CD8-positive, alpha-beta memory T cell (primary cell): Measurements from ENCODE around the gene PTRH1. TPM values are rescaled to one million over a fixed set of nuclear protein-coding genes. Genes with fewer than 3 reads are reported as not detected.
"Not testable (repeated sequence)": the region's sequence is repeated elsewhere in the genome, so short reads cannot be mapped to it uniquely, and the experiment has no call there.

Experiments used
- CTCF ChIA-PET: fragments of 350-600 bp; sonication (Branson Sonifier 250); formaldehyde crosslinking; loops from one replicate; lab custom pipeline; 2021; ENCODE audit warnings: antibody characterized with exemption; lab: Charles Lee
- POLR2A ChIA-PET: fragments of 350-600 bp; sonication (Branson Sonifier 250); formaldehyde crosslinking; loops from one replicate; lab custom pipeline; 2021; ENCODE audit warnings: antibody characterized with exemption; lab: Charles Lee
- DNase-seq, 5 donors: peaks; one replicate each; pipeline versions ENCODE4 v3.0.0 to v3.0.0-alpha.2; 2020 to 2022; ENCODE audit warnings: mixed read lengths in 1 of 5
- H3K27ac ChIP-seq: one replicate; pipeline ENCODE4 v1.7.0; 2013; ENCODE audit warnings: low read depth, mild to moderate bottlenecking, low read length, moderate library complexity
- H3K27me3 ChIP-seq: 2 replicates; pipeline ENCODE4 v1.7.0; 2013; ENCODE audit warnings: low read length, mild to moderate bottlenecking; ENCODE audit not compliant: insufficient read depth, poor library complexity, severe bottlenecking
- H3K36me3 ChIP-seq: 2 replicates; pipeline ENCODE4 v1.7.0; 2013; ENCODE audit warnings: mild to moderate bottlenecking, low read length, moderate library complexity; ENCODE audit not compliant: insufficient read depth
- H3K4me1 ChIP-seq: 2 replicates; pipeline ENCODE4 v1.7.0; 2013; ENCODE audit warnings: mild to moderate bottlenecking, low read length, moderate library complexity; ENCODE audit not compliant: insufficient read depth
- H3K4me3 ChIP-seq: 2 replicates; pipeline ENCODE4 v1.7.0; 2013; ENCODE audit warnings: mild to moderate bottlenecking, low read length
- H3K9me3 ChIP-seq: 2 replicates; pipeline ENCODE4 v1.7.0; 2013; ENCODE audit warnings: mild to moderate bottlenecking, low read length
- H3K27ac Mint-ChIP-seq, 8 donors: one replicate each; pipeline ENCODE4 v1.8.0; 2020 to 2021; ENCODE audit warnings: mixed read lengths in 8 of 8, mild to moderate bottlenecking in 6 of 8, inconsistent platforms in 3 of 8, moderate library complexity in 3 of 8
- H3K27me3 Mint-ChIP-seq, 2 donors: one replicate each; pipeline ENCODE4 v1.8.0; 2020 to 2021; ENCODE audit warnings: mixed read lengths in 2 of 2, mild to moderate bottlenecking in 1 of 2, moderate library complexity in 1 of 2
- H3K36me3 Mint-ChIP-seq, 3 donors: one replicate each; pipeline ENCODE4 v1.8.0; 2020 to 2021; ENCODE audit warnings: mixed read lengths in 3 of 3, inconsistent platforms in 1 of 3, mild to moderate bottlenecking in 1 of 3
- H3K4me1 Mint-ChIP-seq, 3 donors: one replicate each; pipeline ENCODE4 v1.8.0; 2020 to 2021; ENCODE audit warnings: mixed read lengths in 3 of 3, inconsistent platforms in 1 of 3, mild to moderate bottlenecking in 1 of 3
- H3K4me3 Mint-ChIP-seq, 7 donors: one replicate each; pipeline ENCODE4 v1.8.0; 2020 to 2021; ENCODE audit warnings: mixed read lengths in 7 of 7, mild to moderate bottlenecking in 6 of 7, moderate library complexity in 4 of 7, inconsistent platforms in 2 of 7
- H3K9me3 Mint-ChIP-seq, 5 donors: one replicate each; pipeline ENCODE4 v1.8.0; 2020 to 2022; ENCODE audit warnings: mixed read lengths in 5 of 5, mild to moderate bottlenecking in 3 of 5, moderate library complexity in 2 of 5, inconsistent platforms in 1 of 5
- polyA plus RNA-seq: library from polyadenylated mRNA; unstranded; fragments of 300-500 nt; fragmentation: Illumina TruSeq; gene quantifications from one replicate; pipeline ENCODE4 v1.2.3, GENCODE V29; 2021
- total RNA-seq, 2 experiments: library from RNA; stranded (reverse); gene quantifications; one replicate each; pipeline ENCODE4 v1.2.3, GENCODE V29; 2021

Gene PTRH1
- total RNA-seq (10 to 100 TPM; 34.4 to 35.9 TPM), polyA plus RNA-seq (40.7 TPM)

DNA sequence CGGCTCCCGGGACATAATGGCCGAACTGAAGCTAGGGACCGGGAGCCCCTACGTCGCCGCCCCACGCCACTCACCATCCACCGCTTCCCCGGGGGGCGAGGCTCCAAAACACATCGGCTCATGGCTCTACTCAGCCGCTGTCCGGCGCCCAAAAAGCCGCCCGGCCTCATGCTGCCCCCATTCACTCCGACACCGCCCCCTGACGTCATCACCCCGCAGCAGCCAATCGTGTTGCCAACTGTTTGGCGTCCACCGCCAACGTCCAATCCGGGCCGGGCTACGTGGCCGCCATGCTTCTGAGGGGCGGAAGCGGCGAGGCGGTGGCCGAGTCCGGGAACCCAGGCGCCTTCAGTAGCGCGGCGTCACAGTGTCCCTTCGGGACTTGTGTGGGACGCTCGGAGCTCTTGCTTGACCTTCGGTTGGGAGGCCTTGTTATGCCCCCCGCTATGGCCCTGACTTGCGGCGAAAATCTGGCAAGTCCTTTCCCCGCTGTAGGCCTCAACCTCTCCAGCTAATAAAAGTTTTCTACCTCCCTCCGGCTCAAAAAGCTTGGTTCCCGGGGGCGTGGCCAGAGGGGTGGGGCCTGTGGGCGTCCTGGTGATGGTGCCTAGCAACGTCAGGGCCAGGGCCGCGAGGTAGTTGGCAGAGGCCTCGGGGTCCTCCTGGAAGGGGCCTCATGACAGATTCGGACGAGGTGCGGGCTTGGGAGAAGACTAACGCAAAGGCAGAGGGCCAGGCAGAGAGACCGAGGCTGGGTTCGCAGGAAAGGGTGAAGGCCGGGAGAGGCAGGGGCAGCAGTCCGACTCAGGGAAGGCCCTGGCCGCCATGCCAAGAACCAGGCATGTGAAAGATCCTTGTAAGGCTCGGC is at the start of gene PTRH1, which contains the start of gene TTC16:
Gene PTRH1, minus strand, starts transcription at position 194 of the 868 bp plus-strand sequence. Its CDS starts 24 bp downstream, at position 170.
Gene TTC16, plus strand, starts transcription at position 610 of the 868 bp plus-strand sequence. Its CDS starts 67 bp downstream, at position 677.
- peak; percentile 94 to 98 (median 97) for DNase-seq
- POLR2A ChIA-PET: interaction anchor here (0.6 to 1.8 kb wide), 3 partner anchors 19 to 190 kb away, joined by 3 to 6 read pairs (median 4); partner anchors contain the start of gene TOR2A
- CTCF ChIA-PET: interaction anchor here (1.0 to 3.4 kb wide), 7 partner anchors 18 to 212 kb away, joined by 3 to 29 read pairs (median 4); partner anchors contain the start of genes STXBP1 and TOR2A

GRCh38 chr9:127763918-127764384 is 48.5 kb upstream of the PTRH1 start:
- DNase-seq: peak in 1 of 5 donors; percentile 23
- peaks cover 0 to 3% of the 10 kb centered on the region in 2 donors for H3K27me3 Mint-ChIP-seq
- H3K9me3 ChIP-seq: no peaks in the 10 kb centered on the region
- POLR2A ChIA-PET: no interaction called here
- H3K27ac Mint-ChIP-seq: peak overlapping the region; percentile 57 to 94 (median 72)
- no peak overlapping the region for H3K4me3 ChIP-seq
- no peaks in the 10 kb centered on the region for H3K27me3 ChIP-seq
- no peaks in the 10 kb centered on the region for H3K9me3 Mint-ChIP-seq
- H3K4me1 ChIP-seq: peaks cover 58% of the 10 kb centered on the region
- peaks cover 14% of the 10 kb centered on the region for H3K36me3 ChIP-seq
- no peak overlapping the region for H3K27ac ChIP-seq
- H3K4me3 Mint-ChIP-seq: peak overlapping the region in 1 of 7 donors; percentile 64
- H3K4me1 Mint-ChIP-seq: peaks cover 60 to 80% (median 67%) of the 10 kb centered on the region in 3 donors
- peaks cover 0 to 74% (median 11%) of the 10 kb centered on the region in 3 donors for H3K36me3 Mint-ChIP-seq
- CTCF ChIA-PET: interaction anchor here (1.6 to 3.4 kb wide), 2 partner anchors 20 to 106 kb away, joined by 7 to 18 read pairs; no protein-coding TSS in a partner anchor

More for the DNA sequence above, at the start of gene PTRH1, which contains the start of gene TTC16:
- Histone ChIP-seq H3K9me3 (no peaks in the 10 kb centered on the region), H3K27me3 (no peaks in the 10 kb centered on the region), H3K36me3 (no peaks in the 10 kb centered on the region), H3K4me1 (peaks cover 41% of the 10 kb centered on the region), H3K27ac (peak within 1 kb of the TSS; percentile 78), H3K4me3 (peak within 1 kb of the TSS; percentile 91)
- peaks cover 44 to 53% (median 44%) of the 10 kb centered on the region in 3 donors for H3K4me1 Mint-ChIP-seq
- peak within 1 kb of the TSS; percentile 63 to 99 (median 98) for H3K27ac Mint-ChIP-seq
- H3K36me3 Mint-ChIP-seq: peaks cover 0 to 7% (median 1%) of the 10 kb centered on the region in 3 donors
- peaks cover 0 to 2% of the 10 kb centered on the region in 2 donors for H3K27me3 Mint-ChIP-seq
- peak within 1 kb of the TSS; percentile 85 to 99 (median 98) for H3K4me3 Mint-ChIP-seq
- H3K9me3 Mint-ChIP-seq: no peaks in the 10 kb centered on the region

DNA sequence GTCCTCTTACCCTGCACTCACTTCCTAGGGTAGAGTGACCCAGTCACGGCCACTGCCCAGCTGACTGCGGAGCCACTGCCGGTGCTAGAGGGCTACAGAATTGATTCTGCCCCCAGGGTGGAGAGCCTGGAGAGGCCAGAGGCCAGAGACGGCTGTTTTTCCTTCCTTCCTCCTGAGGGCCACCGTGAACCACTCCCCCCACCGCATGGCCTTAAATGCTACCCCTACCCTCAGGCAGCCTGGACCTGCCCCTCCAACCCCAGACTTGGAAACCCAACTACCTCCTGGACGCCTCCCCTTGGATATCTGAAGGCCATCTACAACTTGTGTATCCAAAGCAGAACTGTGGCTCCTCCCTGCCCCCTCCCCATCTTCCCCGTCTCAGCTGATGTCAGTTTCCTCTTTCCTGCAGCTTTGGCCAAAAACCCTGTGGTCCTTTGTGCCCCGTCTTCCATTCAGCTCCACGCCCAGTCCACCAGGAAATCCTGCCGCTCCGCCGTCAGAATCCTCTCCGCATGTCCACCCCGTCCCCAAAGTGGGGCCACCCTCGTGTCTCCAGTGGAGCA is 46.7 kb upstream of the PTRH1 start:
- H3K4me1 Mint-ChIP-seq: peaks cover 53 to 68% (median 57%) of the 10 kb centered on the region in 3 donors
- H3K4me1 ChIP-seq: peaks cover 41% of the 10 kb centered on the region
- peak overlapping the region in 7 of 8 donors; percentile 57 to 94 (median 84) for H3K27ac Mint-ChIP-seq
- H3K36me3 ChIP-seq: peaks cover 14% of the 10 kb centered on the region
- no peak overlapping the region for H3K27ac ChIP-seq
- H3K27me3 ChIP-seq: no peaks in the 10 kb centered on the region
- H3K36me3 Mint-ChIP-seq: peaks cover 0 to 72% (median 11%) of the 10 kb centered on the region in 3 donors
- H3K27me3 Mint-ChIP-seq: peaks cover 0 to 3% of the 10 kb centered on the region in 2 donors
- no peak overlapping the region for H3K4me3 Mint-ChIP-seq
- CTCF ChIA-PET: interaction anchor here (1.1 to 3.4 kb wide), 4 partner anchors 9 to 24 kb away, joined by 3 to 18 read pairs (median 5); no protein-coding TSS in a partner anchor
- no peaks in the 10 kb centered on the region for H3K9me3 Mint-ChIP-seq
- DNase-seq: no peak
- no peak overlapping the region for H3K4me3 ChIP-seq
- H3K9me3 ChIP-seq: no peaks in the 10 kb centered on the region
- POLR2A ChIA-PET: no interaction called here

GRCh38 chr9:127761491-127761956 is 46.1 kb upstream of the PTRH1 start:
- Mint-ChIP-seq H3K4me3 (no peak overlapping the region), H3K4me1 (peaks cover 47 to 61% (median 50%) of the 10 kb centered on the region in 3 donors), H3K9me3 (no peaks in the 10 kb centered on the region), H3K27ac (peak overlapping the region in 3 of 8 donors; percentile 11 to 29 (median 17)), H3K27me3 (peaks cover 0 to 3% of the 10 kb centered on the region in 2 donors), H3K36me3 (peaks cover 0 to 70% (median 11%) of the 10 kb centered on the region in 3 donors)
- CTCF ChIA-PET: interaction anchor here (1.5 to 2.2 kb wide), 2 partner anchors 10 to 16 kb away, joined by 4 to 6 read pairs; no protein-coding TSS in a partner anchor
- H3K9me3 ChIP-seq: no peaks in the 10 kb centered on the region
- H3K36me3 ChIP-seq: peaks cover 14% of the 10 kb centered on the region
- POLR2A ChIA-PET: no interaction called here
- no peaks in the 10 kb centered on the region for H3K27me3 ChIP-seq
- peaks cover 34% of the 10 kb centered on the region for H3K4me1 ChIP-seq
- H3K27ac ChIP-seq: no peak overlapping the region
- H3K4me3 ChIP-seq: no peak overlapping the region
- no peak for DNase-seq

DNA sequence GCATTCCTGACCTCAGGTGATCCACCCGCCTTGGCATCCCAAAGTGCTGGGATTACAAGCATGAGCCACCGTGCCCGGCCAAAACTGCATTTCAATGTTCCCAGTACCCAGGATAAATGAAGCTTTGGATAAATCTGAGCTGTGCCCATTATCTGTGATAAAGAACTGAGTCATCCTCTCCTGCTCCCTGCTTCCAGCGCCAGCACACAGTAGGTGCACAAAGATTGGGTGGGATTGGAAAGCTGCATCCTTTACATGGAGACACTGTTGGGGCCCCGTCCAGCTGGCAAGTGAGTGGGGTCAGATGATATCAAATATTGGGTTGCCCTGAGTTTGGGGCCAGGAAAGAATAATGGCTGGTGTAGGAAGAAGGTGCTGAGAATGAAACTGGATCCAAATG is 45.6 kb upstream of the PTRH1 start:
- Mint-ChIP-seq H3K4me3 (no peak overlapping the region), H3K9me3 (no peaks in the 10 kb centered on the region), H3K4me1 (peaks cover 43 to 57% (median 46%) of the 10 kb centered on the region in 3 donors), H3K27me3 (peaks cover 0 to 3% of the 10 kb centered on the region in 2 donors), H3K27ac (peak overlapping the region in 3 of 8 donors; percentile 17 to 75 (median 73)), H3K36me3 (peaks cover 0 to 66% (median 9%) of the 10 kb centered on the region in 3 donors)
- Histone ChIP-seq H3K27ac (no peak overlapping the region), H3K4me3 (no peak overlapping the region), H3K9me3 (no peaks in the 10 kb centered on the region), H3K27me3 (no peaks in the 10 kb centered on the region), H3K36me3 (peaks cover 14% of the 10 kb centered on the region), H3K4me1 (peaks cover 30% of the 10 kb centered on the region)
- DNase-seq: no peak
- CTCF ChIA-PET: interaction anchor here (1.5 to 2.2 kb wide), 2 partner anchors 10 to 16 kb away, joined by 4 to 6 read pairs; no protein-coding TSS in a partner anchor
- POLR2A ChIA-PET: no interaction called here

GRCh38 chr9:127758843-127759242 is 43.4 kb upstream of the PTRH1 start:
- no peak overlapping the region for H3K4me3 ChIP-seq
- Mint-ChIP-seq H3K4me1 (peaks cover 25 to 35% (median 25%) of the 10 kb centered on the region in 3 donors), H3K4me3 (no peak overlapping the region), H3K27me3 (peaks cover 0 to 2% of the 10 kb centered on the region in 2 donors), H3K27ac (peak overlapping the region in 7 of 8 donors; percentile 10 to 87 (median 64)), H3K36me3 (peaks cover 0 to 49% (median 3%) of the 10 kb centered on the region in 3 donors), H3K9me3 (no peaks in the 10 kb centered on the region)
- CTCF ChIA-PET: interaction anchor here (0.9 to 2.5 kb wide), 3 partner anchors 8 to 24 kb away, joined by 3 to 6 read pairs (median 4); partner anchors contain the start of gene TOR2A
- no peak for DNase-seq
- no peaks in the 10 kb centered on the region for H3K9me3 ChIP-seq
- peaks cover 5% of the 10 kb centered on the region for H3K36me3 ChIP-seq
- H3K27me3 ChIP-seq: no peaks in the 10 kb centered on the region
- H3K27ac ChIP-seq: no peak overlapping the region
- POLR2A ChIA-PET: interaction anchor here (1.5 kb wide), 1 partner anchor 10 kb away, joined by 3 read pairs; no protein-coding TSS in a partner anchor
- H3K4me1 ChIP-seq: peaks cover 11% of the 10 kb centered on the region

- peak overlapping the region in 2 of 8 donors; percentile 69 to 81 for H3K27ac Mint-ChIP-seq
- not testable (repeated sequence) for H3K27ac ChIP-seq, H3K36me3 ChIP-seq, H3K4me1 ChIP-seq, H3K9me3 ChIP-seq, H3K27me3 Mint-ChIP-seq, H3K27me3 ChIP-seq, H3K9me3 Mint-ChIP-seq, H3K4me3 Mint-ChIP-seq, DNase-seq, H3K4me3 ChIP-seq
- H3K4me1 Mint-ChIP-seq: peaks cover 8 to 23% (median 14%) of the 10 kb centered on the region in 3 donors
- POLR2A ChIA-PET: interaction anchor here (0.7 kb wide), 1 partner anchor 159 kb away, joined by 3 read pairs; no protein-coding TSS in a partner anchor
- CTCF ChIA-PET: interaction anchor here (1.0 to 2.5 kb wide), 7 partner anchors 10 to 34 kb away, joined by 3 to 9 read pairs (median 4); partner anchors contain the start of genes CDK9 and TOR2A
- H3K36me3 Mint-ChIP-seq: peaks cover 0 to 50% (median 0%) of the 10 kb centered on the region in 3 donors
Measured at GRCh38 chr9:127756776-127757175, 41.3 kb upstream of the PTRH1 start.
